ENCODE data around the gene IQSEC1. TPM values are rescaled to one million over a fixed set of nuclear protein-coding genes. Genes with fewer than 3 reads are reported as not detected.

IQSEC1 gene
- total RNA-seq, 1 donor from 2014 or later = 25.8 TPM

DNA sequence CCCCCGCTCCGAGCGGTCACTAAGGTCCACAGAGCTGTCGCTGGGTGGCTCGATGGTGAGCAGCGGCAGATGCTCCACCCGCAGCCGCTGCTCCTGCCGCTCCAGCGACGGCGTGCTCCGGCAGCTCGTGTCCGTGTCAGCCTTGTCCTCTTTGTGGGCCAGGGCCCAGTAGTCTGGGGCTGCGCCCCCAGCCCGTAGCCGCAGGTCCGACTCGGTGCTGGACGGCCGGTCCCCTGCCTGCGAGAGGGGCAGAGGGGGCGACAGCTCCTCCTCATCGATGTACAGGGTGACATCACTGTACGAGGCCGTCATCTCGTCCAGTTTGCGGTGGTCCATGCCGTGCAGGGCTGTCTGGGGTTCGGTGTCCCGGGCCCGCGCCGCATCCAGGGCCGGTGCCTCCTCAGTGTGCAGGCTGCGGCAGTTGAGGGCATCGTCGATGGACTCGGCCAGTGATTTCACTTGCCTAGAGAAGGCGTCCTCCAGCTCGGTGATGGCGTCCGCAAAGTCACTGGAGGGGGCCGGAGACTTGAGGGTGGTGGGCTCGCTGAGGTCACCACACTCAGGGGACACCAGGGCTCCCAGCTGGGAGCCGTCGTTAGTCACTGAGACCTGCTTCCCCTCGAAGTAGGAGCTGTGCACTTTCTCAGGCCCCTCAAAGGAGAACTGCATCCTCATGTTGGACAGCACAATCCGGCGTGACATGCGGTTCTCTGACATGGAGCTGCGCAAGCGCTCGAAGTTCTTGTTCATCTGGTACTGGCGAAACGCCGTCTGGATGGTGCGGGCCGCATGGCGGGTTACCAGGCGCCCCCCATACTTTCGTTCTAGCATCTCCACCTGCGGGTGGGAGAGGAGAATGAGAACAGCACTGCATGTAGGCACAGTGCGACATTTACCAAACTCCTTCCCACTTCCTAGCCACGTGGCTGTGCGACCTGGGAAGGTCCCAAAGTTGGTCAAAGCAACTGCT is 137.1 kb downstream of the IQSEC1 start:
- DNase-seq (ENCODE audit: low spot score) = no peak

- DNase-seq (ENCODE audit: low spot score) = no peak
These were observed 138.0 kb downstream of the IQSEC1 start for GRCh38 chr3:12935023-12935860.

GRCh38 chr3:12934431-12934830 is 138.8 kb downstream of the IQSEC1 start:
- no peak for DNase-seq (ENCODE audit: low spot score)

DNA sequence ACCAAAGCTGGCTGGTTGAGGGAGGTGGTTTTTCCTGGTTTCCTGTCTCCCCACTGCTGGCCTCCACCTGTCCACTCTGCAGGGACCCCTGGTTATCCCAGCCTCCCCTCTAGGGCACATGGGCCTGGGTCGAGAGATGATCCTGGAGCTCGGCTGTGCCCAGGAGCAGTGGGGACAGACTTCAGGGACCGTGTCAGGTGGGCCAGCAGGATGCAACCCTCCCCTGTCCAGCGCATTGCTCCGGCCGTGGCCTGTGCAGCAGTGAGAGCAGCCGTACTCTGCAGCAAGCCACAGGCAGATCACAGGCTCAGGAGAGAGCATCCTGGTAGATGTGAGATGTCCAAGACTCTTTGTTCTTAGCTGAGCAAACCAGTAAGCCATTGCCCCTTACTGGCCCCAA is 139.3 kb downstream of the IQSEC1 start:
- no peak for DNase-seq (ENCODE audit: low spot score)

GRCh38 chr3:12932754-12933153 is 140.5 kb downstream of the IQSEC1 start:
- no peak for DNase-seq (ENCODE audit: low spot score)

DNA sequence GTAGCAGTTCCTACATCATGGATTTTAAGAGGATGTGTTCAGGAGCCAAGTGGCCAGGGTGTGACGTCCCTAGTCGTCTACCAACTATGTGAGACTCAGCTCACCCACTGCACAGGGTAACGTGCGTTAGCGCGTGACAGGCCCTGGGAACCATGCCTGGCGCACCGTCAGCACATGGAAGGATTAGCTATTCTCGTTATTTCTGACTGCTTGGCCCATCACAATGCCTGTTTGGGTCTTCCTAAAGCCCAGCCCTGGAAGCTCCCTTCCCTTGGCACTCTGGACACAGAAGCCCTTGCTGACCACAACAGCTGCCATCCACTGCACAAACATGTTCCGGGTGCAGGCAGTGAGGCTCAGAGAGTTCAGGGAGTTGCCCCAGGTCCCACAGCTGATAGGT is 140.9 kb downstream of the IQSEC1 start:
- DNase-seq (ENCODE audit: low spot score) = no peak

DNA sequence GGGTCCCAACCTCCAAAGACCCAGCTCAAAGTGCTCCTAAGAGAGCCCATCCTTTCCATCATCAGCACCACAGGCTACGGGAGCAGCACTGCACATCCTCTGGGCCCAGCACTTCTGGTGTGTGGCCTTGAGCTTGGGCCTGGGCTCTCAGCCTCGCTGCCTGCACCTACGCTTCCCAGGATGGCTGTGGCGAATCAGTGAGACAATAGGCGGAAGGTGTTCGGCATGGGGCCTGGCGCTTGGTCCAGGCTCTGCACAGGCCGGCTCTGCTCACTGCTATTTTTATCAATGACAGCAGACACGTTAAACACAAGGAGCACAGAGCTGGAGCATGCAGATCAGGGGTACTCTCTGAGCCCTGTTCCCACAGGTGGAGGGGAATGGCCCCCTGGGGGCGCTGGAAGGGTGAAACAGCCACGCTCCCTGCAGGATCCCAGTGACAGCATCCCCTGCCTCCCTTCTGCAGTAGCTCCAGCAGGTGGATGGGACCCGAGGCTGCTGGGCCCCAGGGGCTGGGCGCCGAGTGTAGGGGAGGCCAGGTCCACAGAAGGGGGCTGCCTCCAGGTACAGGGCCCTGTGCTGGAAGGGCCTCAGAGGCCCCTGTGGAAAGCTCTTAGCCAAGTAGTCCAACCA is 141.8 kb downstream of the IQSEC1 start:
- DNase-seq (ENCODE audit: low spot score) = no peak

DNA sequence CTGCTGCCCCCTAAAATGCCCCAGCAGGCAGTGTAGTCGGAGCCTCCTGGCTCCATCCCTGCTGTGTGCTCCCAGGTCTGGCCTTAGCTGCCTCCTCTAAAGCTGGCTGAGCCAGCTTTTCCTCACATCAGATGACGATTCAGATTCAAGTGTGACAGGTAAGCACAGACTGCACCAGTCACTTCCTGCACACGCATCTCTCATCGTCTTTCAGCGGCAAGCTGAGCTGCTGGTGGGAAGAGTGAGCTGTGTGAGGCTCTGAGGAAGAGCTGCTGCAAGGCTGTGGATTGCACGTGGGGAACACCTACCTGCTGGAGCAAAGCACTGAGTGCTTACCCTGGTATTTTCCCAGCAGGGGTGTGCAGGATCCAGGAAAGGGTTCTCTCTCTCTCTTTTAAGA is 143.4 kb downstream of the IQSEC1 start:
- DNase-seq (ENCODE audit: low spot score) = no peak

DNA sequence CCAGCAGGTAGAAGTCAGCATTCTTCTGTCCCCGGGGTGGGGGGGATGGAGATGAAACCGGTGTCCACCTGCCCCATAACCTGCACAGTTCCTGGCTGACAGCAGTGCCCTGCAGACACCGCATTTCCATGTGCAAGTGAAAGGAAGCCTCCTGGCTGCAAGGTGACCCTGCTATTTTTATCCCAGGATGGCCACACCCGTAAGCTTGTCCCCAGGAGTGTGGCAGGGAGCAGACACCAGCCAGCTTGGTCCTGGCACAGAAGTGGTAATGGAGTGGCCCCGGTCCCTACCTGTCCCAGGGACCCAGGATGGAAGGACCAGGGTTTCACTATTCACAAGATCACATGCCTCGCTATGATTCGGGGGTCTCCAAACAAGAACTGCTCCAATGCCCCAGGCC is 146.6 kb downstream of the IQSEC1 start:
- DNase-seq (ENCODE audit: low spot score) = no peak

DNA sequence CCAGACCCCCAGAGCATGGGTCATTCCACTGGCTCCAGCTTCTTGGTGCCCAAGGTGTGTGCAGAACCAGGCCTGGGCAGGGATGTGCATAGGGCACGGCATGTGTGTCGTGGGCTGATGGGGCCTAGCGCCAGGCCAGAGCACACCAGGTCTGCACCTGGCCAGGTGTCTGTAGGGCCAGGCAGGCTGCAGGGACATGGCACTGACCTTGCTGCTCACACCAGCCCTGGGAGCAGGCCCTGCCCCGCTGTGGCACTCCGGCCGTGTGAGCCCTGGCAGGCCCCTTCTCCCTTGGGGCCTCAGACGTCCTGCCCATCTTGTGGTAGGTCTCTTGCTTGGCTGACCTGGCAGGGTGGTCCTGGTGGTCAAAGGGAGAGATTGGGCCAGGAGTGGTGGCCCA is 147.6 kb downstream of the IQSEC1 start:
- DNase-seq (ENCODE audit: low spot score) = no peak

GRCh38 chr3:12924437-12924836 is 148.8 kb downstream of the IQSEC1 start:
- DNase-seq (ENCODE audit: low spot score) = no peak

DNA sequence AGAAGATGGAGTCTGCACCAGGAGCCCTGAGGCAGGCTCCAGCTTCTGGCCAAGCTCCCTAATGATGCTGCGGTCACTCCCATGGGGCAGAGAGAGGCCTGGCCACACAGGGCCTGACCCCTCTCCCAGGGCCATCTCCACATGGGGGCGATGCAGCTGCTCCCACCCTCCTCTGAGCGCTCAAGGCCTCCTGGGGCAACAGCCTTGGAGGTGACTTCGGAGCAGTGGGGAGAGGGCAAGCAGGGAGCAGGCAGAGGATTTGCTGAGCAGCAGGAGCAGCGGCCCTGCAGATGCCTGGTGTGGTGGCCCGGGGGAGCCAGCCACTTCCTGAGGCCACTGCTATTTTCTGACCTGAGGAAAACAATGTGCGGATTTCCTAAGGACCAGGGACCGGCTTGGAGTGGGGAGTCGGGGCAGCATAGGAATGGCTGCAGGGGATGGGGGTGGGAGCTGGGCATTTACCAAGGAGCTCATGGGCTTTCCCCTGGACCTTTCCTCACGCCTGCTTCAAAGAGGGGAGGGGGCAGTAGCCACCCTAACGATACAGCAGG is 150.3 kb downstream of the IQSEC1 start:
- no peak for DNase-seq (ENCODE audit: low spot score)

DNA sequence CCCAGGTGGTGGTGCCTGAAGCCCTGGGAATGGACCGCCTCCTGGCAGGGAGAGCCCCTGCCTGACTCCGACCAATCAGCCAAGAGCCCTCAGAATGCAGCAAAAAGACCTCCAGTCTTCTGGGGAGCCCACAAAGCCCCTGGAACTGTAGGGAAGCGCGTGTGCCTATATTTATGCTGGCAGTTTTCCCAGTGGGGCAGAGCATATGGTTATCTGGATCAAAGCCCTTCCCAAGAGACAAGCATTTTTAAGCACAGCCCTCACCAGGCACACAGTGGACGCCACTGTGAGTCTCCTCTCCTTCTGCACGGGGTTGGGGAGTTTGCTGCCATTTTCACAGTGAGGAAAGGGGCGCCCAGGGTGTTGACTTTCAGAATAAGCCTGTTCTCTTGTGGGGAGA is 150.9 kb downstream of the IQSEC1 start:
- peak; percentile 45 for DNase-seq (ENCODE audit: low spot score)

DNA sequence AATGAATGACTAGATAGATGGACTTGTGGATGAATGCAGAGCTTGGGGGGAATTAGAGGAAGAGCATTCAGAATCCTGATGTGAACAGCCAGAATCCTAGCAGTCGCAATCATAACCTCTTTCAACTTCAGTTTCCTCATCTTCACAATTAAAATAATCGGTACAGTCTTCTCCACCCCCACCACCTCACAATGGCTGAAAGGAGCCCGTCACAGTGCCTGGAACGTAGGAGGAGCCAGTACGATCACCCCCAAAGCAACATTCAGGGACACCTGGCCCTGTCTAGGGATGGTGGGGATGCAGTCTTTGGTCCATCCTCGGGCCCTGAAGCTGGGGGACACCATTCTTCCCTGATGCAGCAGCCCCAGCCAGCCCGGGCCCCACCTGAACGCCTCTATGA is 151.5 kb downstream of the IQSEC1 start:
- DNase-seq (ENCODE audit: low spot score) = no peak

GRCh38 chr3:12920967-12921366 is 152.3 kb downstream of the IQSEC1 start:
- DNase-seq (ENCODE audit: low spot score) = no peak

GRCh38 chr3:12919205-12919604 is 154.0 kb downstream of the IQSEC1 start:
- no peak for DNase-seq (ENCODE audit: low spot score)

GRCh38 chr3:12918231-12918630 is 155.0 kb downstream of the IQSEC1 start:
- DNase-seq (ENCODE audit: low spot score) = no peak

- DNase-seq (ENCODE audit: low spot score) = no peak
These were observed 157.1 kb downstream of the IQSEC1 start for GRCh38 chr3:12916159-12916558.

- DNase-seq (ENCODE audit: low spot score) = no peak
These were observed 159.1 kb downstream of the IQSEC1 start for GRCh38 chr3:12914088-12914487.

DNA sequence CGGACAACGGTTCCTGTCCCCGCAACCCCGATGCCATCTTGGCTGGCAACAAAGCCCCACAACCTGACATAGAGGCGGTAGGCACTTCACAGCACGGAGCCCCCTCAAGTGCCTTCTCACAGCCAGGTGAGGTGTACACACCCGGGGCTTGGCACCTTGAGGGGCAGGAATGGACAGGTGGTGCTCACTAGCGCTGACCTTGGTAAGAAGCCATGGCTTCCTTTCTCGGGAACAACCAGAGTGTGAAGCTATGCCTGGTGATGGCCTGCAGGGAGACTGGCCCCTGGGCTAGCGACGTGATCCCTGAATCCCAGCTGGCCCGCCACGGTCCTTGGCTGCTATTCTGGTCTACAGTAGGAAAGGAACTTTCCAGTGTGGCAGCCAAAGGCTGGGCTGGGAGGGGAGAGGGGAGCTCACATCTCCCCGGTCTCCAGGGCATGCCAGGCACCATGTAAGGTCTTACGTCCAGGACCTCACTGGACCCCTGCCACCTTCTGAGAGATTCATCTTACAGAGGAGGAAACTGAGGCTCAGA is 161.3 kb downstream of the IQSEC1 start:
- DNase-seq (ENCODE audit: low spot score) = no peak

DNA sequence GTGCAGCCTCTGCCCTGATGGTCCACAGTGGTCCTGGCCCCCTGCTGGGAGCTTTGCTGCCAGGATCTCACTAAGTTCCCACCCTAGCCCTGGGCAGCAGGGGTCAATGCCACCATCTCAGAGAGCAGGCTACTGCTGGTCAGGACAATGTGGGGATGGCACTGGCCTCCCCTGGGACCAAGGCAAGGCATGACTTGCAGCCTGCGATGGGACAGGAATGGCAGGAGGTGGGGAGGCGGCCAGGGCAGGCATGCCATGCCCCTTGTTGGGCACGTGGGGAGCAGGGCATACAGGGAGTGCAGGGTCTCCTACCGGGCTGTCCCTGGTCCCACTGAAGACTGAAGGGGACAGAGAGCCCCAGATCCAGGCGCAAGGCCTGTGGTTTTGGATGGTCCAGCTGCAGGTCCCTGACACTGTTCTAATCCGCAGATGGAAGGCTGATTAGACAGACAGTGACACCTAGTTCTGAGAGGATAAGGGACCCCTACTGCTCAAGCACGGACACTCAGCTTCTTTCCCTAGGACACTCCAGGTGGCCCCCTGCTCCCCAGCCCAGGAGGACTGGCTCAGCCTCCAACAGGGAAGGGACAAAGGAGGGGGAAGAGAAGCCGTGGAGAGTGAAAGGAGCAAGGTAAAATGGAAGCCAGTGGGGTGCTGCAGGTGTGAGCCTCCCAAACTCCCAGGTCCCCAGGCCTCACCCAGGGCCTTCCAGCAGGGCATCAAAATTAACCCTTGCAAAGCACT is 162.7 kb downstream of the IQSEC1 start:
- DNase-seq (ENCODE audit: low spot score) = no peak

All from umbilical cord (tissue), 2 donors.